IPS-18c (cell line): ENCODE results near the gene SDK1.
"Not testable (repeated sequence)": the region's sequence is repeated elsewhere in the genome, so short reads cannot be mapped to it uniquely, and the experiment has no call there.

Source experiments
- H3K4me3 ChIP-seq: 2 replicates; pipeline ENCODE4 v1.7.0; 2013; ENCODE audit warnings: low read depth, mild to moderate bottlenecking, low read length, moderate library complexity; ENCODE audit not compliant: insufficient read depth
- H3K9me3 ChIP-seq: one replicate; pipeline ENCODE4 v1.6.1; 2013; ENCODE audit warnings: mild to moderate bottlenecking, low read length, moderate library complexity; ENCODE audit not compliant: control insufficient read depth, insufficient read depth

Gene SDK1

DNA sequence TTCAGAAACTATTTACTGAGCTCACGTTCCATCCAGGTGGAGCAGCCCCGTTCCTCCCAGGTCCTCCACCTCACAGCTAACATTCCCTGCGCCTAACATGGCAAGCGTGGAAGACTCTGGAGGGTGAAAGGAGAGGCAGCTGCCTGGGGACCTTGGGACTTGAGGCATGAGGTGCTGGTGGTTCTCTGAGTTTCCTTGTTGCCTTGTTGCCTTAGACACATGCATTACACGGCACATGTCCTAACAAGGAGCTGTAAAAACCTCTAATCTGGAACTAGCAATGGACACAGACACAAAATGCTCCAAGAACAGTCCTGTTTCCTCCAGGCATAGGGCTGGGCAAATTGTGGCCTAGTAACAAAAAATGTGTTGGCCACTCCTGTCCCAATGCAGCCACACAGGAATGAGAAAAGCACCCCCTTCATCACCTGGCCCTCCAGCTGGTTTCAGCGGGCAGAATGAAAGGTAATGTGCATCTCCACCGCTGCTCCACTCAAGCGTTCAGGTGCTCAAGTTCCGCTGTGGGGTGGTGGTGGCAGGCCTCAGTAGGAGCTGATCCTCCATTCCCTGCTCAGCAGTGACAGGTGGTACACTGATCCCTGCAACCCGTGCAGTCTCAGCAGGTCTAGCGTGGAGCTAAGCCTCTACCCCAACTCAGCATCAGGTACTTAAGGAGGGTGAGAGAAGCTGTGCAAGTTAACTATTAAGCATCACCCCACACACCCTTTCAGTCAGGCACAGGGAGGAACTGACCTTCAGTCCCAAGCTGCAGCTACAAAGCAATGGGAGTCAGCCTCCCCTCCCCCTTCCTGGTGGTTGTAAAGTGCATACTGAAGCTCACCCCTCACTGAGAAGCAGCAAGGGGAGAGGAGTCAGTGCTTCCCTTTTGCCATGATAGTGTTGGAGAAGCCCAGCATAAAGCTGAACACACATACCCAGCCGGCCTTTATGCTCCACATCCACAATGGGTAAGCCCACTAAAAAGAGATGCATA, 382.8 kb downstream of the SDK1 start:
- no peak overlapping the region for H3K4me3 ChIP-seq
- H3K9me3 ChIP-seq = peaks cover 3% of the 10 kb centered on the region

DNA sequence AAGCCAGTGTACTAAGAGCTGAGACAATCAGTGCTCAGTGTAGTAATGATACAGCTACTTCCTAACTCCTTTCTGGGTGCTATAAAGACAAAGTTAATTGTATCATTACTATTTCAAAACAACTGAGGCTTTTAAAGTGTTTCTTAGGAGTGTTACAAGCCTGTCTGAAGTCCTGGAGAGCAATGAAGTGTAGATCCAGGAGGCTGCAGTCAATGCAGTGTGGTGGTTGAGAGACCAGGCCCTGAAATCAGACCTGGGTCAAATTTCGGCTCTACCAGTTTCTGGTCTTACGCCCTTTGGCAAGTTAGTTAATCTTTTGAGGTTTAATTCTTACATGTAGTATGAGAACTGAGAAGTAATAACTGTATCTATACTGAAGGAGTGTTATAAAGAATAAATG, 387.0 kb downstream of the SDK1 start:
- H3K9me3 ChIP-seq = peaks cover 3% of the 10 kb centered on the region
- no peak overlapping the region for H3K4me3 ChIP-seq

DNA sequence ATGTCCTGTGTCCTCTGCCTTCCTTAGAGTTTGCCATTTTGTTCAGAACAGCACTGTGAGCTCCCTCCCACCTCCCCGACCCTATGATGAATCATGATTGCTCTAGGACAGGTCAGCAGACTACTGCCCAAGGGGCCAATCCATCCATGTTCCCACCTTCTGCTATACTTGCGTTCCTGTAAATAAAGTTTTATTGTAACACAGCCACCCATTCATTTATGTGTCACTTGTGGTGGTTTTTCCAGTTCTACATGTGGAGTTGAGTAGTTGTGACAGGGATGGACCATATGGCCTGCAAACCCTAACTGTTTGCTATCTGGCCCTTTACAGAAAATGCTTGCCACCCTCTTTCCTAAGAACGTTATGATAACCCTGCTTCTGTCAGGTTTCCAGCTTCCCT, 387.8 kb downstream of the SDK1 start:
- Histone ChIP-seq H3K4me3 (no peak overlapping the region), H3K9me3 (peaks cover 3% of the 10 kb centered on the region)

DNA sequence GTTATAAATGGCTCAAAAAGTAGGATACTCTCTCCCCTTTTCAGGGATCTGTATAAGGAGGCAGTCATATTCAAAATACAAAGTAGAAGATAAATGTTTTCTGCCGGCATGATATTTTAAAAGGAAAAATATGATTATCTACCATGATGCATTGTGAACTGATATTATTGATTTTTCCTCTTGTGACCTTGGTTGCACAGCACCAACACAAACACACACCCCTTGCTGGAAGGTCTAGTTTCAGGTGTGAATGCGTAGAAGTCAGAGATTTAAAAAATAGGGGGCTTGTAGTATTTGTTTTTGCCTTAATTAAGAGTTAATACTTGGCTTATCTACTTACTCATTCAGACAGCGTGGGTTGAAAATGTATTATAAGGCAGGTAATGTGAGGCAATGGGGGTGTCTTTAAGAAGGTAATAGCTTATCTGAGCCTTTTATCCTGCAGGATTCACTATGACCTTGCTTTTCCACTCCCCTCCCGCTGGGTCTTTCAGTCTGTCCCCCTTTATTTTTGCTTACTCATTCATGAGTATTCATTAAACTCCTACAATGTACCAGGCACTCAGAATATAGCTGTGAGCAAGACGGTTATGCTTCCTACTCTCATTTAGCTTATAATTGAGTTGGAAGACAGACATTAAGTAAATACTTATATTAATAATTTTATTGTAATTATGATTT, 390.6 kb downstream of the SDK1 start:
- Histone ChIP-seq H3K4me3 (no peak overlapping the region), H3K9me3 (peaks cover 3% of the 10 kb centered on the region)

DNA sequence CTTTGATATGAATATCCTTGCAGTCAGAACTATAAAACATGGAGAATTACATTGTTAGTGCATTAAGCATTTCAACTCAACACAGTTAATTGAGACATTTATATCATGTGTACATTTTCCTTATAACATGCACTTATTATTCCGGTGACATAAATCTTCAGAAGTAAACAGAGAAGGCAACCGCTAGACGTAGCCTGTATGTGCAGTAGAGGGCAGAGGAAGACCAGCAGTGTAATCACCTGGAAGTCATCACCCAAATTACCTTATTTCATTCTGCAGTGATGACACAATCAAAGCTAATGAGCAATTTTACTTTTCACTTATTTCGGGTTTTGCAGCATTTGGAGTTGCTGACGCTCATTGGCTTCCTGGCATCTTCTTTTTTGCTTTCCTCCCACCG, 394.6 kb downstream of the SDK1 start:
- H3K9me3 ChIP-seq = no peaks in the 10 kb centered on the region
- H3K4me3 ChIP-seq = no peak overlapping the region

DNA sequence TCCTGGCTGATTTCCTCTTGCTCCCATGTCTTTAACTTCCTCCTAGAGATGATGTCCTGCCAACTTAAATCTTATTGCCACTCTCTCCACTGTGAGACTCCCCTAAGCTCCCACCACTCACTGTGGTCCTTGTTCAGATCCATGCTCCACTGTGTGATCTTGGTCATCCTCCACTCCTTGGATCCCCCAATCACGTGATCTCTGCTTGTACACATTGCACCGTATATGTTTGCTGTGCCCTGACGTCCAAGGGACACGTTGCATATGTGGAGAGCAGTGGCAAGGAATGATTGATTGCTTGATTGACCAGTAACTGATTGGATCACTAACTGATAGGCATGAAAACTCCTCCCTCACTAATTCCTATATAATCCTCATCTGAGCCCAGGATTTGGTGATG, 395.1 kb downstream of the SDK1 start:
- no peak overlapping the region for H3K4me3 ChIP-seq
- H3K9me3 ChIP-seq = no peaks in the 10 kb centered on the region

DNA sequence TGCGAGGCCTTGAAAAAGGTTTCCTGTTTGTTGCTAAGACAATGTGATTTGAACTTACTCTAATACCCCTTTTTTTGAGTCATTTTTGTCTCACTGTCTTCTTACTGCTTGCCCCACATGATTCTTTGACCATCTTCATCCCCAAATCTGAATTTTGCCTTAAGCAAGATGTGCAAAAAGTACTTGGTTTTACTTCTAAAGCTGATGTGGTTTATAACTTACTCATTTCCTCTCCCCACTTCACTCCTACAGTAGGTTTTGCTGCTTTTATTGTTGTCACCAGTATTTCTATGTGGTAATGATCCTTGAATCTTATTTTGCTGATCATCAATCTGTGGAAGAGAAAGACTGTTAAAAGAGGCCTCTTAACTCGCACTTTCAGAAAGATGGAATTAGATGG, 396.4 kb downstream of the SDK1 start:
- Histone ChIP-seq H3K4me3 (no peak overlapping the region), H3K9me3 (no peaks in the 10 kb centered on the region)

DNA sequence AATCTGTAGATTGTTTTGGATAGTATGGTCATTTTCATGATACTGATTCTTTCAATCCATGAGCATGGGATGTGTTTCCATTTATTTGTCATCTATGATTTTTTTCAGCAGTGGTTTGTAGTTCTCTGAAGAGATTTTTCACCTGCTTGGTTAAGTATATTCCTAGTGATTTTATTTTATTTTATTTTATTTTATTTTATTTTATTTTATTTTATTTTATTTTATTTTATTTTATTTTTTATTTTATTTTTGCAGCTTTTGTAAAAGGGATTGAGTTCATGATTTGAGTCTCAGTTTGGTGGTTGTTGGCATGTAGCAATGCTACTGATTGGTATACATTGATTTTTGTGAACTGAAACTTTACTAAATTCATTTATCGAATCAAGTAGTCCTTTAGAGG, 404.2 kb downstream of the SDK1 start:
- no peak overlapping the region for H3K4me3 ChIP-seq
- H3K9me3 ChIP-seq = no peaks in the 10 kb centered on the region

DNA sequence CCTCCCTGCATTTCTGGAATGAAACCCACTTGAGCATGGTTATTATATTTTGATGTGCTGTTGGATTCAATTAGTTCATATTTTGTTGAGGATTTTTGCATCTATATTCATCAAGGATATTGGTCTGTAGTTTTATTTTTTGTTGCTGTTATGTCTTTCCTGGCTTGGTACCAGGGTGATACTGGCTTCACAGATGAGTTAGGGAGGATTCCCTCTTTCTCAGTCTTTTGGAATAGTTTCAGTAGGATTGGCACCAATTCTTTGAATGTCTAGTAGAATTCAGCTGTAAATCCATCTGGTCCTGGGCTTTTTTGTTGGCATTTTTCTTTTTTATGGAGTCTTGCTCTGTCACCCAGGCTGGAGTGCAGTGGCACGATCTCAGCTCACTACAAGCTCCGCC, 405.0 kb downstream of the SDK1 start:
- H3K9me3 ChIP-seq, H3K4me3 ChIP-seq: not testable (repeated sequence)

DNA sequence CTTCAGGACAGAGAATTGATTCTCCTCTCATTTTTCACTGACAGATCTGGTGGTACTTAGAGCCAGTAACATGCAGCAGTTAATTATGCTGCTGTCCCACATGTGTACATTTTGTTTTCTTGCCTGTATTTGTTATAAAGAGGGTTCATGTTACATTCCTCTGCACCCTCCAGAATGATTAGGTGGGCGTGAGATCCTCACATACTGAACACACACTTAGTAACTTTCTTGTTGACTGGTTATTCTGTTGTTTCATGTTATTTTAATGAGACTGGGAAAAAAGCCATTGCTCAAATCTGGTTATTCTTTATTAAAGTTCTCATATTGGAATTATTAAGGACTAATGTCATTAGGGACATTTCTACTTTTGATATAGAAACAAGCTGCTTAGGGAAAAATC, 409.1 kb downstream of the SDK1 start:
- Histone ChIP-seq H3K9me3 (no peaks in the 10 kb centered on the region), H3K4me3 (no peak overlapping the region)

DNA sequence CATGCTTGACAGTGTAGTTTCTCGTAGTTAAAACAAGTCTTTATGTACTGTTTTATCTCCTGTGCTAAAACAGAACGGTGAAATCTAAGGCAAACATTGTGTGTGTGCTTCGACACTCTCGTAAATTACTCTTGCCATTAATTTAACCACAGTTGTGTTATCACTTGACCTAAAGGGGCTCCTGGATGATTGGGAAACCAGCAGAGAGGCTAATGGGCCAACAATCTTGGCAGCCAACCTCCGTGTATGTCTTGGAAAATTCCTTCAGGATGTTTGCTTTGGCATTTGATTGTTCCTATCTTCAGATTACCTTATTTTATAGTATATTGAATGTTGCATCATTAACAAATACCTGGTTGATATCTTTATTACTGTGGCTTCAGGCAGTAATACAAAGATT, 409.5 kb downstream of the SDK1 start:
- Histone ChIP-seq H3K4me3 (no peak overlapping the region), H3K9me3 (no peaks in the 10 kb centered on the region)

DNA sequence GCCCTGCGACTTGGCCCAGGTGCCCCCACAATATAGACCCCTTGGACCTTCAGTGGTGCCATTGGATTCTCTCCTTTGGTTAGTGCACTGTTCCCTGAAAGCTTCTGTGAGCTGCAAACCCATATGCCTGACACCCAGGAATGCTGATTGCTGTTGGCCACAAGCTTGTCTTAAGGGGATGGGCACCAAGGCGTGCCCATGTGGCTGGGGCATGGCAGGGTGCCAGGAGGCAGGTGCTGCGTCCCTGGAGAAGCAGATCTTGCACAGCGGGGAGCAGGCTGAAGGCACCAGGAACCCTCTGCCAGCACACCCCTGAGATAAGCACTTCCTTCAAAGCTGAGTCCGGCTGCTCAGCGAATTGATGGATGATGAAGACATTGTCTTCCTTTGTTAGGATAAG, 411.8 kb downstream of the SDK1 start:
- no peak overlapping the region for H3K4me3 ChIP-seq
- H3K9me3 ChIP-seq = no peaks in the 10 kb centered on the region

DNA sequence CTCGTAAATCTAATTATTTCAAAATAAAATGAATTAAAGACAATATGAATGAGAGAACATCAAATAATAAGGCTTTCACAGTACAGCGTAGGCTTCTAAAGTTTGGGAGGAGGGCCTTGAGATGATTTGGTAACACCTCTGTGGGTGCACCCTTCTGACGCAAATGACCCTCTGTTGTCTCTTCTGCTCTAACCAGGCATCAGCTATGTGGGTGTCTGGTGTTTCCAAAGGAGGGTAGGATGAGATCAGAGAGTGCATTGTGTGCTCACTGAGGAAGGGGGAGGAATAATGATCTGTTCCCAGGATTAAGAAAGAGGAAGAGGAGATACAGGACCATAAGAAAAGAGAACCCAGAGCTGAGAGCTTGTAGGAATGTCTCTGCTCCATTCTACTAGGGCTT, 420.4 kb downstream of the SDK1 start:
- Histone ChIP-seq H3K9me3 (no peaks in the 10 kb centered on the region), H3K4me3 (no peak overlapping the region)

DNA sequence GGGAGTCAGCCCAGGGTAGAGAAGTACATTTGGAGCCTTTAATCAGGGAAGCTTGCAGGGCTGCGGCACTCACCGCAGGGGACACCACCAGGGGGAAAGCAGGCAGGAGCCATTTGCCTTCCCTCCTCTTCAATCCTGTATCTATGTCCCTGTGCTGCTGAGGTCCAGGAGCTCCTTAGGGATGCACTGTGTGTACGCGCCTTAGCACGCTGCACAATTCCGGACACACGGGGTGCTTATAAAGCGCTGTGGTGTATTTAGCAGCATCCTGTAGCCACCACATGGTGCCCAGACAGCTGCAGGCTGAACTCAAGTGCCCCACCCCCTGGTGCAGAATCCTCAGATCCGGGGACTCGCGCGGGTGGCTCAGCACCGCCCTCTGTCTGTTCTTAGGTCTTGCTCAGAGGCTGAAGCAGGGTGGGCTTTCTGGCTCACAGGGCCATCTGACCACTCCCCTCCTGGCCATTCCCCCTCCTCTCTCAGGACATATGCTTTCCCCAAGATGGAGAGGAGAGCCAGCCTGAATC, 421.4 kb downstream of the SDK1 start:
- no peak overlapping the region; the same call in 1 of the 2 replicates for H3K4me3 ChIP-seq

DNA sequence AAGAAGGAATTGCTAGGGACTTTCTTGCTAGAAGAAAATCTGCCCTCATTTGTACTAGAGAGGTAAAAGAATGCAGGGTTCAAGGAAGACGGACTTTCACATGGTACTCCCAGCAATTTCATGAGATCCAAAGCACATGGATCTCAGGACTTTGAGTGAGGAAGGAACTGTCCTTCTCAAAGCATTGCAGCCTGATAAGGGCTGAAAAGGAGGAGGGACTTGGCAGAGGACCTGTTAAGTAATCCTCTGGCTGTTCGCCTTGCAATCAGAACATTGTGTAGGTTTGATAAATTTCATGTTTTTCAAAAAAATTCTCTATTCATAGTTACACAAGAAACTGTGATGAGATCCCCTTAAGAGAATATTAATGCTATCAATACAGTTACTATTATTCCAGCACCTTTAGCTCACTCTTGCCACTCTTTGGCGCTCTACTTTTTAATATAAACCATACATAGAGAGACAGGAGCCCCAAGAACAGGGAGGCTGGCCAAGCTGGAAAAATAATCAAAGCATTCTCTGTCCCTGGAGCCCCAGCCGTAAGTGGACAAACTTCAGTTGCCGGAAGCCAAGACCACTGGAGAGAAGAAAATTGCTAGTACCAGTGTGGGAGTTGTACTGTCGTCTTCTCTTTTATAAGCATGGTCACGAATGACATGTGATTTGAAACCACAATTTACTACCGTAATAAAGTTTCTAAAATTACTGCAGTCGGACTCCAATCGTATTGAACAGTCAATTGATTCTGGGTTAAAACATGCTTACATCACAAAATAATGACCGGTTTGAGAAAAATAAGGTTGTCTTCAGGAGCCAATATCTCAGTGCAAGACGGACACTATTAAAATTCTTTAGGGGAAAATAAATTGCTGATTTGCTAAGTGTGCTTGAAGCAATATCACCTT, 424.4 kb downstream of the SDK1 start:
- no peak overlapping the region for H3K4me3 ChIP-seq
- no peaks in the 10 kb centered on the region for H3K9me3 ChIP-seq

More for the DNA sequence above, 421.4 kb downstream of the SDK1 start:
- no peaks in the 10 kb centered on the region for H3K9me3 ChIP-seq

DNA sequence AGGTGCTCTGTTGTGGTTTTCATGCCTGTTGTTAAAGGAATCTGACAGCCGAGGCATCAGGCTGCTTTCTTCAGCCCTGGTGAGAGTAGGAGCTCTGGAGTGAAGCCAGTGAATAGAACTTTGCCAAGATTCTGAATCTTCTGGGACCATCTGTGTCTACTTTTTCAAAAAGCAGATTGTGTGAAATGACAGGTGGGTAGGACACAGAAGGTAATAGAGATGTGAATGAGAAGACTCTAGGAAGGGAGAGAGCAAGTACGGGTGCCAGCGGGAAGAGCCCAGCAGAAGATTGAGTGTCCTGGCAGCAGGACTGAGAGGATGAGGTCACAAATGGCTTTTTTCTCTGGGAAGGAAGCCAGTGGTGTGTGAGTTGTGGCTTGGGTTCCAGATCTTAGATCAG, 429.2 kb downstream of the SDK1 start:
- Histone ChIP-seq H3K4me3 (no peak overlapping the region), H3K9me3 (no peaks in the 10 kb centered on the region)

DNA sequence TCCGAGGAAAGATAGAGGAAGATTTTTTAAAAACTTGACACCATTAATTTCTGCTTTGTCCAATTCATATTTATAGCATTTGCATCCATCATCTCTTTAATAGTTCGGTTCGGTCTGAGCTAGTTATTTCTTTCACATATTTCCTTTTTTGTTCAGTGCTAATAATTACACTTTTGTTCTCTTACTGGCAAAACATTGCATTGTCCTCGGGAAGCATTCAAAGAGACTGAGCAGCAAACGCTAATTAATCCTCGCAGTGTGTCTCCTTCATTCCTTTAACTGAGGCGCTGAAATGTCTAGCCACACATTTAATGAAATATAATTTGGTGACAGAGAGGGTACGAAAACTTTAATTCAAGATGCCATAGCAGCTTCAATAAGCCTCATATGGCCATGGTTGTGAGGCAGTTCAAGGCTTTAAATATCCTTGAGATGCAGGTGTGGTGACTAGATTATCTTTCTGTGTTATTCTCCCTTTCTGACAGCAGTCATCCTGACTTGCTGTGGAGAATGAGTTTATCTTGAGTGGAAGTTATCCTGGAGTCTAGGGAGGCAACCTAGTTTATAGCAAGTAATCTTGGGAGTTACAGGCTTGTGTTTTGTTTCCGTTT, 431.4 kb downstream of the SDK1 start:
- Histone ChIP-seq H3K4me3 (no peak overlapping the region), H3K9me3 (no peaks in the 10 kb centered on the region)
